Stimulated activated CD8-positive, alpha-beta memory T cell treated with anti-CD3 and anti-CD28 coated beads, Interleukin-4, amount 100 ng/mL, for 24 hours (primary cell): ENCODE results near the gene CARS2.
A peak's percentile ranks its signal among the peaks of the same experiment; 100 is the strongest.
"Not testable (repeated sequence)": the region's sequence is repeated elsewhere in the genome, so short reads cannot be mapped to it uniquely, and the experiment has no call there.

Source experiments
- DNase-seq: peaks from one replicate; pipeline ENCODE4 v3.0.0-alpha.2; 2020; ENCODE audit warnings: low read depth

Gene CARS2, protein sequence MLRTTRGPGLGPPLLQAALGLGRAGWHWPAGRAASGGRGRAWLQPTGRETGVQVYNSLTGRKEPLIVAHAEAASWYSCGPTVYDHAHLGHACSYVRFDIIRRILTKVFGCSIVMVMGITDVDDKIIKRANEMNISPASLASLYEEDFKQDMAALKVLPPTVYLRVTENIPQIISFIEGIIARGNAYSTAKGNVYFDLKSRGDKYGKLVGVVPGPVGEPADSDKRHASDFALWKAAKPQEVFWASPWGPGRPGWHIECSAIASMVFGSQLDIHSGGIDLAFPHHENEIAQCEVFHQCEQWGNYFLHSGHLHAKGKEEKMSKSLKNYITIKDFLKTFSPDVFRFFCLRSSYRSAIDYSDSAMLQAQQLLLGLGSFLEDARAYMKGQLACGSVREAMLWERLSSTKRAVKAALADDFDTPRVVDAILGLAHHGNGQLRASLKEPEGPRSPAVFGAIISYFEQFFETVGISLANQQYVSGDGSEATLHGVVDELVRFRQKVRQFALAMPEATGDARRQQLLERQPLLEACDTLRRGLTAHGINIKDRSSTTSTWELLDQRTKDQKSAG

DNA sequence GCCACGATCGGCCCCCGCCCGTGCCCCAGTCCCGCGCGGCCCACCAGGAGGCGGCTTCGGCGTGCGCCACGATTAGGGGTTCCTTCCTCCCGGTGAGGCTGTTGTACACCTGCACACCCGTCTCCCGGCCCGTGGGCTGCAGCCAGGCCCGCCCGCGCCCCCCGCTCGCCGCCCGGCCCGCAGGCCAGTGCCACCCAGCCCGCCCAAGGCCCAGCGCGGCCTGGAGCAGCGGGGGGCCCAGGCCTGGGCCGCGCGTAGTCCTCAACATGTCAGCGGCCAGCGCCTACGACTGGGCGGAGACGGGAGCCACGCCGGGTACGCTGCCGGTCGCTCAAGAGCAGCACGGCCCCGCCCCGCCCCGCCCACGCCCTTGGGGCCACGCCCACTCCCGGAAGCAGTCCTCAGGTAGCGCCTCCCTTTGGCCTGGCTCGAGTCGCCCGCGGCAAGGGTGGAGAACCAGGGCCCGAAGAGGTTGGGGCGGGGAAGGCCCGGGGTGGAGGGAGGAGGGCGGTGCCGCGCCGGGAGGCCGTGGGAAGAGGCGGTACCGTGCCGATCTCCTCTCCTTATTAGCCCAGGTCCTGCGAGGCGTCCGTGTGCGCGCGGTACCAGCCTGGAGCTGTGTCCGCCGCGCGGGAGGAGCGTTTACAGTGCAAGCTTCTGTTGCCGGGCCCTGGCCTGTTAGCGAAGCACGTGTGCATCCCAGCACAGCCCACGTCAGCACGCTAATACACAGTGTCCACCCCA lies at the start of gene CARS2:
TSS of gene CARS2 (minus strand) at position 291 of the 744 bp plus-strand sequence. CDS start at position 268, 23 bp downstream.
- peak; percentile 93 for DNase-seq

DNA sequence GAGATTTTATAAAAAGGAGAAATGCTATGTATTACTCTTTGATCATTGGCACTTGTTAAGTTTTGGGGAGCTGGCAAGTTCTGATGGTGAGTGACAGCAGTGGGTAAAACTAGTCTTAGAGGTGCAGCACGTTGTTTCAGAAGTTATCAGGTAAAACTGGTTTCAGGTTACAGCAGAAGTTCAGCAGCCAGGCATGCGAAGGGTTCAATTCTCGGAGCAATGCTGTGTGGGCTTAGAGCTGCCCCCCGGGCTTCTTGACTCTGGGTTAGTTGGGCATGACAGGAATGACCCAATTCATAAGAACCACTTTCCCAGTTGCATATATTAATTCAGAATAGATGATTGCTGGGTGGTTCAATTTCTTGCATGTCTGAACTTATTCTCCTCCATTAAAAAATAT lies 42.4 kb upstream of the CARS2 start:
- no peak for DNase-seq

DNA sequence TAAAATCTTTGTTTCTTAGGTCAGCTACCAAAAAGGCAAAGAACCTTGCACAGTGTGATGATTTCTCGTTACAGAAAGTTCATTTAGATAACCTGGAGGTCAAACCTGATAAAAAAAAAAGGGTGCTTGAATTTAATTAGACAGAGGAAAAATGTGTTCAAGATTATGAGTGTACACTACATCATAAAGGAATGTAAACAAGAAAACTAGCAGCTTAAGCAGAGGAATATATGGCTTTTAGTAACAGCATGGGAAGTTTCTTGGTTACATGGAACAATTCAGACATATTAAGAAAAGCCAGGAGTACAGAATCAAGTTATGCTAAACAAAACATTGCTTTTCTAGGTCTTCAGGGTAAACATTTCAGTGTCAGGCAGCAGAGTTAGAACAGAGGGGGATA lies 40.5 kb upstream of the CARS2 start:
- no peak for DNase-seq

DNA sequence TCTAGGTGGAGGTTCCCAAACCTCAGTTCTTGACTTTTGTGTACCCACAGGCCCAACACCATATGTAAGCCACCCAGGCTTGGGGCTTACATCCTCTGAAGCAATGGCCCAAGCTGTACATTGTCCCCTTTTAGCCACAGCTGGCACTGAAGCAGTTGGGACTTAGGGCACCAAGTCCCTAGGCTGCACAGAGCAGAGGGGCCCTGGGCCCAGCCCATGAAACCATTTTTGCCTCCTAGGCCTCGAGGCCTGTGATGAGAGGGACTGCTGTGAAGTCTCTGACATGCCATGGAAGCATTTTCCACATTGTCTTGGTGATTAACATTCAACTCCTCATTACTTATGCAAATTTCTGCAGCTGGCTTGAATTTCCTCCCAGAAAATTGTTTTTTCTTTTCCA lies 37.8 kb upstream of the CARS2 start:
- no peak for DNase-seq

DNA sequence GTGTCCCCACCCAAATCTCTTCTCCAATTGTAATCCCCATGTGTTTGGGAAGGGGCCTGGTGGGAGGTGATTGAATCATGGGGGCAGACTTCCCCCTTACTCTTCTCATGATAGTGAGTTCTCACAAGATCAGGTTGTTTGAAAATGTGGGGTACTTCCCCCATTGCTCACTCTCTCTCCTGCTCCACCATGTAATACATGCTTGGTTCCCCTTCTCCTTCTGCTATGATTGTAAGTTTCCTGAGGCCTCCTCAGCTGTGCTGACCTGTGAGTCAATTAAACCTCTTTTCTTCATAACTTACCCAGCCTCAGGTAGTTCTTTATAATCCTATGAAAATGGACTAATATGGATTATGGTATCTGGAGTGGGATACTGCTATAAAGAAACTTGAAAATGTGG lies 31.6 kb upstream of the CARS2 start:
- DNase-seq = no peak

DNA sequence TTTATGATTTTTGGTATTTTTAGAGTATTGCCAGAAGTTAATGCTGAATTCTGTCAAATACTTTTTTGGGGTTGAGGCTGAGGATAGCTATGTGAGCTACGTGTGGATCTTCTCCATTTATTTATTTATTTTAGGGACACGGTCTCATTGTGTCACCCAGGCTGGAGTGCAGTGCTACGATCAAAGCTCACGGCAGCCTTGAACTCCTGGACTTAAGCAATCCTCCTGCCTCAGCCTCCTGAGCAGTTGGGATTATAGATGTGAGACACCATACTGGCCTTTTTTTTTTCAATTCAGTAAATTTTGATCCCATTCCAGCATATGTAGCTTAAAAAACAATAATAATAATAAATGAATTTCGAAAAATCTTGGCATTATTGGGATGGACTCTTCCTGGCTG lies 28.6 kb upstream of the CARS2 start:
- no peak for DNase-seq

DNA sequence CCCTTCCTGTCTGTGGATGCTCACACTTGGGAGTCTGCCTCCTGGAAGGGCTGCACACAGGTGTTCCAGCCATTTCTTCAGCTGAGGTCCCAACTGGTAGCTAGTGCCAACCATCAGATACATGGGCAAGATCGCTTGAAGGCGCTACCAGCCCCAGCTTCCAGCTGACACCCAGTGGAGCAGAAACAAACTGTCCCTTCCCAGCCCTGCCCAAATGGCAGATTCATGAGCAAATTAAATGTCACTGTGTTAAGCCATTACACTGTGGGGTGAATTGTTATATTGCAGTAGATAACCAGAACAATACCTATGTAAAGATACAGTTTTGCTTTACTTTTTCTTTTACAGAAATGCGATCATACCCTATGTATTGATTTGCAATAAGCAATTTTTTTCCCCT lies 25.2 kb upstream of the CARS2 start:
- no peak for DNase-seq

DNA sequence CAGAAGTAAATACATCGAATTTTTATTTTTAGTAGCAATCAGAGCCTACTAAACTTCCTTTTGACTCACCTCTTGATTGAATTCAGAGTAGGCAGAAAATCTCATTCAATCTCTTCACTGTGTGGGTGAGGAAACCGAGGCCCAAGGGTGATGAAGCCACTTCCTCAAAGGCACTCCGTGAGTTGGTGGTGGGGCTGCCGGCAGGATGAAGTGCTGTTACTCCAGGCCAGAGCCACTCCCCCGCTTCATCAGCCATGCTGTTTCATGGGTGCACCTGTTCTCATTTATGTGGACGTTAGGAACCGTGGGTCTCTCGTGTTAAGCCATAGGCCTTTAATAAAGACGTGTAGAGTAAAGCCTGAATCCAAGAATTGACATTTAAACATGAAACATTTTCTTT lies 20.8 kb upstream of the CARS2 start:
- DNase-seq = peak; percentile 56

DNA sequence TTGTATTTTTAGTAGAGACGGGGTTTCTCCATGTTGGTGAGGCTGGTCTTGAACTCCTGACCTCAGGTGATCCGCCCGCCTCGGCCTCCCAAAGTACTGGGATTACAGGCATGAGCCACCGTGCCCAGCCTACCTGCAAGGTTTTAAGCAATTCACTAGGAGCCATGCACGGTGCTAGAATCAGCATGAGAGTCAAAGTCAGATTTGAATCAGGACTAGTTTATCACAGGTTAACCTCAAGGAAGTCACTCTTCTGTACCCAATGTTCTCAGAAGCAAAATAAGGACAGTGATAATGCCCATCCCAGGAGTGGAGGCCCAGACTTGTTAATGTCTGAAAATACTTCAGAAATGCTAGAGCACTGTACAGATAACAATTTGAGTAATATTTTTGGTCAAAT lies 20.2 kb upstream of the CARS2 start:
- DNase-seq = not testable (repeated sequence)

DNA sequence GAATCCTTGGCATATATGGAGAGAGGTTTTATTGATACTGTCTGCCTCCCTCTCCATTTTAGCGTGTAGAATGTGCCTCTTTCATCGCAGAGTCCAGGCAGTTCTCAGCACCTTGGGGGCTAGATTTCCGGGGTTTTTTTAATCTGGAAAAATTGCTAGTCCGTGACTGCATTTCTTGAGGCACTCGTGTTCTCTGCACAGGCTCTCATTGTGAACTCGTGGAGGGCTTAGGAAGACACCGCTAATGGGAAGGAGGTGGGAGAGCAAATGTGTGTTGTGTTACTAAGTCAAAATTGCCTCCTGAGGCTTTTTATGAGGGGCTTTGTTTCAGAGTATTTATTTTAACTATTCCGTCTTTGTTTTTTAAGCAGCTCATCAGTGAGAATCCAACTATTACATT lies 17.7 kb upstream of the CARS2 start:
- DNase-seq = no peak

DNA sequence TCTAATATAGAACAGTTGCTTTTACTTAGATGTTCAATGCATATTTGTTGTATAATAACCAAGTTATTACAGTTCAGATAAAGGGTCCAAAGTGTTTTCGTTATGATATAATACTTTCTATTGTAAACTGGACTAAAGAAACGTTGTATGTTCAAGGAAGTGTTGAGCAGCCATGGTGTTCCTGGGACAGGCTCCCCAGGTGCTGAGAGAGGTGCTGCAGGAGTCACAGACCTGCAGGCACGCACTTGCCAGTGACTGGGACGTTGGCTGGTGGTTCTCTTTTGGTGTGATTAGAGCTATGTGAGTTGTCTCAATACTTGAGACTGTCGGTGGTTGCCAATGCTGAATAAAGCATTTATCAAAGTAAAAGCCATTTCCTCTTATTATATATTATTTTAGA lies 17.1 kb upstream of the CARS2 start:
- no peak for DNase-seq

DNA sequence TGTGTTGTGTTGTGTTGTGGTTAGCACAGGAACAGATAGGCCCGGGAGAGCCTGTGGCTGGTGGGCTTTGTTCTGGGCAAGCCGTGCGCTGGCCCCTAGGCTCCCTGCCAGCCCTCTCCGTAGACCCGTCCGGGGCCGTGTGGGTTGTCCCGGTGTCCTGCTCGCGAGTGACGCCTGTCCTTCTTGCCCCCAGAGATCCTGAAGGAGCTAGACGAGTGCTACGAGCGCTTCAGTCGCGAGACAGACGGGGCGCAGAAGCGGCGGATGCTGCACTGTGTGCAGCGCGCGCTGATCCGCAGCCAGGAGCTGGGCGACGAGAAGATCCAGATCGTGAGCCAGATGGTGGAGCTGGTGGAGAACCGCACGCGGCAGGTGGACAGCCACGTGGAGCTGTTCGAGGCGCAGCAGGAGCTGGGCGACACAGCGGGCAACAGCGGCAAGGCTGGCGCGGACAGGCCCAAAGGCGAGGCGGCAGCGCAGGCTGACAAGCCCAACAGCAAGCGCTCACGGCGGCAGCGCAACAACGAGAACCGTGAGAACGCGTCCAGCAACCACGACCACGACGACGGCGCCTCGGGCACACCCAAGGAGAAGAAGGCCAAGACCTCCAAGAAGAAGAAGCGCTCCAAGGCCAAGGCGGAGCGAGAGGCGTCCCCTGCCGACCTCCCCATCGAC lies 13.3 kb upstream of the CARS2 start:
- DNase-seq = no peak

DNA sequence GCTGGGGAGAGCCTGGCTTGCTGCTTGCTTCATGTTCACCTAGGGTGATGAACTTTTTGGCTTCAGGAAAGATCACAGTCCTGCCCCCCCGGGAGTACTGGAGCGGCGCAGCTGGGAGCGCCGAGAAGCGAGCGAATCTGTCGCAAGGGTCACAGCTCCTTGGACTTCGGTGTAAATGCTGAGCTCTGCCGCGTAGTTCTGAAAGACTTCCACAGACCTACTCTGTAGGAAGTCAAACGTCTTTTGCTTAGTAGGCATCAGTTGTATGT lies 10.3 kb upstream of the CARS2 start:
- no peak for DNase-seq

DNA sequence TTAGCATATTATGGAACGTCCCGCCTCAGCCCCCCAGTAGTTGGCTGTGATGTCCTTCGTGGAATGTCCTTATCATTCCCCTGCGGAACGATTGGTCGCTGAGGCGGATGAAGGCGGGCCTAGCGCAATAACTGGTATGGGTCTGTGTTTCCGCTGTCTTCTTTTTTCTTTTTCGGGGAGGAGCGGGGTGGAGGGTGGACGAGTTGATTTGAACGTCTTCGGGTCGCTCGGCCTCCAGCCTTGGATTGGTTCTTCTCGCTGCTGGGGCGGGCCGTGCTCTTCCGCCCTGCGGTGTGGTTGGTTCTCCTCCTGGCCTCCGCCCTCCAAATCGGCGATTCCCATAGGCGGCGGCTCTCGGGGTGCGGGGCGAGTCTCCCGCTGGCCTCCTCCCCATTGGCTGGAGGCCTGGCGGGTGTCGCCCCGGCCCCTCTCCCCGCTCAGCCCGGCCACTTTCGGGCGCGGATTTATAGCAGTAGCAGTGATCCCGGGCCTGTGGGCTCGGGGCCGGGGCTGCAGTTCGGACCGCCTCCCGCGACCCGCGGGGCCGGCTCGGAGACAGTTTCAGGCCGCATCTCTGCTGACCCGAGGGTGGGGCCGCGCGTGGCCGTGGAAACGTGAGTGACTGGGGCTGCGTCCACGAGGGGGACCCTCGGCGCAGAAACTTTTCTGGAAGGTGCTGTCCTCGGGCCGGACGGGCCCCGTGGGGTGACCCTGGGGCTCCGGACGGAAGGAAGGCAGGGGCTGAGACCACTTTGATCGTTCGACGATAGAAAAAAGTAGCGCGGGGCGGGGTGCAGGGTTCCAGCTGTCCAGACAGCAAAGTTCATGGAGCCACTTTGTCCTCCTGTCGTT lies 9.7 kb upstream of the CARS2 start:
- DNase-seq = peak; percentile 93

DNA sequence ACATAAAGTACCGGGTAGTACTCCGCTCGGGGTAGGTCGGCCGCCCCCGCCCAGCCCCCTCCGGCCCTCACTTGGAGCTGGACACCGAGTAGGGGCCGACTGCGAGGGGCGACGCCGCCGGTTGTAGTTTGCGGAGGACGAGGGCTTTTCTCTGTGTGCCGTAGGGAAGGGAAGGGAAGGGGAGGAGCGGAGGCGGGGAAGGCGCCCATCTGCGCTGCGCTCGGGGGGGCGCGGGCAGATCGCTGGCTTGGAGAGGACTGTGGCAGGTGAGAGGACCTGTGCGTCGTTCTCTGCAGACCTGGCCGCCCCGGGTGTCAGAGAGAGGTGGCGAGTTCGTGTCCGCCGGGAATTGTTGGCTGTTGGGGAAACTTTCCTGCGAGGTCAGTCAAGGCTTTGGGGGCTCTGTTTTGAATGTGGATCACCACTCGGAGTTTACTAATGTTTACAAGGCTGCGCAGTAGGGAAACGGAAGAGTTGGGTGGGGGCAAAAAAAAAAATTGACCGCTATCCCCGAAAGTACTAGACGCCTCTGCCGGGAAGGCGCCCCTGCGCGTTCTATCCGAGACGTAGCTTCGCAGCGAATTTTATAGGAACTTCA lies 9.0 kb upstream of the CARS2 start:
- DNase-seq = peak; percentile 26

DNA sequence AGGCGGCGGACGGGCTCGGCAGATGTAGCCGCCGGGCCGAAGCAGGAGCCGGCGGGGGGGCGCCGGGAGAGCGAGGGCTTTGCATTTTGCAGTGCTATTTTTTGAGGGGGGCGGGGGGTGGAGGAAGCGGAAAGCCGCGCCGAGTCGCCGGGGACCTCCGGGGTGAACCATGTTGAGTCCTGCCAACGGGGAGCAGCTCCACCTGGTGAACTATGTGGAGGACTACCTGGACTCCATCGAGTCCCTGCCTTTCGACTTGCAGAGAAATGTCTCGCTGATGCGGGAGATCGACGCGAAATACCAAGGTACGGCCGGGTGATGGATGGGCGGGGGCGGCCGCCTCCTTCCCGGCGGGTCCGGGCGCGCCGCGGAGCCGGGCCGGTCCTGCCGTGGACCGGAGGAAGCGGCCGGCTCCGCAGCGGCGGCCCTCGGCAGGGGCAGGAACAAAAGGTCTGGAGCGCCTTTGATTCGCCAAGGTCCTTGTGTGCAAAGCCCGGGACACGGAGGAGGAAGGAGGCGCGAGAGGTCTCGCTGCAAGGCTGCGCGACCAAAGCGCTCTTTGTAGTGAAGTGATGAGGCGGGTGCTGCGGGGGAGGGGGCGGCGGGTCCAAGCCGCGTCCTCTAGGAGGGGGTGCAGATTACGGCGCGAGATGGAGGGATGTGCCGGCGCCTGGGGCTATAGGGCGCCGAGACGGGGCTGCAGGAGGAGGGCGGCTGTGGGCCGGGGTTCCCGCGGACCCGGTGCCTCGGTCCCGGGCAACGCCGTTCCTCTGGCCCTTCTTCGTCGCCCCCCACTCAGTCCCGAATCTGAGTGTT lies 8.3 kb upstream of the CARS2 start:
- DNase-seq = peak; percentile 58

DNA sequence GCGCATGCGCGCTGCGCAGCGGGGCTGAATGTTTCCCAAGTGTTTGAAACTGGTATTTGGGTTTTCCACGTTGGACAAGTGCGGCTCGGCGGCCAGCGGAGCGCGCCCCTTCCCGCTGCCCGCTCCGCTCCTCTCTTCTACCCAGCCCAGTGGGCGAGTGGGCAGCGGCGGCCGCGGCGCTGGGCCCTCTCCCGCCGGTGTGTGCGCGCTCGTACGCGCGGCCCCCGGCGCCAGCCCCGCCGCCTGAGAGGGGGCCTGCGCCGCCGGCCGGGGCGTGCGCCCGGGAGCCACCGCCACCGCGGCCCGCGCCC lies 7.7 kb upstream of the CARS2 start, which contains the start of gene ING1:
TSS of gene ING1 (plus strand) at position 59 of the 311 bp plus-strand sequence. CDS start 450 bp downstream, outside the sequence.
- no peak for DNase-seq

DNA sequence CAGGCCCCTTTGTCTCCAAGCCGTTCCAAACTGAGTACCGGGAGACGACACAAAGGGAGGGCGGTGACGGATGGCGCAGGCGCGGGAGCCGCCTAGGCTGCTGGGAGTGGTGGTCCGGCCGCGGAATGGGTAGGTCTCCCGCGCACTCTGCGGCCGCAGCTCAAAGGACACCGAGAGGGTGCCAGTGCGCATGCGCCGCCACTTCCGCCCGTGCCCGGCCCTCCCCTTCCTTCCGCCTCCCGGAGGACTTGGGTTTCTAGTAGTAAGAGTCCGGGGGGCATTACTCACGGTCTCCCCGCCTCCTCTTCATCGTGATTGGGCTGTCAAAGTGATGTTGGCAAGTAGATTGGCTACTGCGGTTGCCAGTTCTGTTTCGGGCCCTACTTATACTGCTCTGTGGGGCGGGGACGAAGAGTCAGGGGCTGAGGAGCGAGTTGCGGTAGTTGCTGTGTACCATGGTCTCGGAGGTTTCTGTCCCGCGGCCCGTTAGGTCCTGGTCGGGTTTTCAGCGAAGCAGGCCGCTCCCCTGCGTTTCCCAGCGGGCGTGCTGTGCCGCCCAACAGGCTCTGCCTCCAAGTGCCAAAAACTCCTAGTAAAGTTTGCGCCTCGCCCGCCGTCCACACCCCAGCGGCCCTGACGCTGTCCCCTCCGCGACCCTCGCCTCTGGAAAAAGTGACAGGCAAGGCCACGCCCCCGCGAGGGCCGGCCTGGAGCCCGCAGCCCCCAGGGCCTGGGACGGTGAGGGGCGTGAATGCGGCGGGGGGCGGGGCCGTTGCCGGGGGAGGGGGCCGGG lies 7.1 kb upstream of the CARS2 start:
- peak; percentile 99 for DNase-seq

DNA sequence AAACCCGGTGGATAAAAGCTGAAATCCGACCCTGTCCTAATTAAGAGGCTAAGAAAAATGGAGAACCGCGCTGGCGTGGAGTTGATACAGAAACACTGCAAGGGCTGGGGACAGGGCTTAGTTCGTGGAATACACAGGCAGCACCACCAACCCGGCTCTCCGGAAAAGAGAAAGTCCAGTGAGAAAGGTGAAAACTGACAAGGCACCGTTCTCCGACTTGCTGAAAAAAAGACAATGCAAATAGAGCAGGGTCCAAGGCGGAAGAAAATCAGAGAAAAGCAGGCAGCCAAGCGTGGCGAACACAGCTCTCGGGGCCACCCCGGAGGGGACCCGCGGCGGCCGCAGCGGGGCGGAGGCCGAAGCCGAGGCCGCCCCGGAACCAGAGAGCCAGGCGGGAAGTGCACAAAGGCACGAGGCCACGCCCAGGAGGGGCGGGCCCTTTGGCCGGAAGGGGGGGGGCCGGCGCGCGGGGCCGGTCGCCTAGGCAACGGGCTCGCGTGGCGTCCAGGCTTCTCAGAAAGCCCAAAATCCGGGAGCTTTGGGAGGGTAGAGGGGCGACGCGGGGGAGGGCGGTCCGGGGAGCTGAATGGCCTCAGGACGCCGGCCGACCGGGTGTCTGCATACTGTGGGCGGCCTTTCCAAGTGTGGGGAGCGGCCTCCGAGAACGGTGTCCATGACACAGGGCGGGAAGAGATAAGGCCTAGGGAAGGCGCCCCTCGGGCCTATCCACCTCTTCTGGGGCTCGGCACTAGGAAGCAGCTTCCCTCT lies 6.3 kb upstream of the CARS2 start:
- peak; percentile 85 for DNase-seq
